Measurements from ENCODE around the gene COA1.
A peak's percentile ranks its signal among the peaks of the same experiment; 100 is the strongest.

COA1 gene

GRCh38 chr7:43658718-43659548, 70.4 kb downstream of the COA1 start:
- DNase-seq (ENCODE audit: extremely low read depth in 1 of 2, low read depth in 1 of 2): no peak

GRCh38 chr7:43656997-43657396, 72.3 kb downstream of the COA1 start:
- no peak for DNase-seq (ENCODE audit: extremely low read depth in 1 of 2, low read depth in 1 of 2)

GRCh38 chr7:43655584-43655983, 73.7 kb downstream of the COA1 start:
- DNase-seq (ENCODE audit: extremely low read depth in 1 of 2, low read depth in 1 of 2): no peak

- DNase-seq (ENCODE audit: extremely low read depth in 1 of 2, low read depth in 1 of 2): no peak
Measured at GRCh38 chr7:43653891-43654504, 75.3 kb downstream of the COA1 start.

GRCh38 chr7:43653466-43653865, 75.9 kb downstream of the COA1 start:
- no peak for DNase-seq (ENCODE audit: extremely low read depth in 1 of 2, low read depth in 1 of 2)

- no peak for DNase-seq (ENCODE audit: extremely low read depth in 1 of 2, low read depth in 1 of 2)
Measured at GRCh38 chr7:43652364-43652763, 77.0 kb downstream of the COA1 start.

GRCh38 chr7:43650457-43651052, 78.8 kb downstream of the COA1 start:
- DNase-seq (ENCODE audit: extremely low read depth in 1 of 2, low read depth in 1 of 2): no peak

- DNase-seq (ENCODE audit: extremely low read depth in 1 of 2, low read depth in 1 of 2): peak in 1 of 2 donors; percentile 60
Measured at GRCh38 chr7:43649755-43650274, 79.5 kb downstream of the COA1 start.

- peak in 1 of 2 donors; percentile 69 for DNase-seq (ENCODE audit: extremely low read depth in 1 of 2, low read depth in 1 of 2)
Measured at GRCh38 chr7:43648473-43649406, 80.6 kb downstream of the COA1 start.

GRCh38 chr7:43647673-43648472, 81.5 kb downstream of the COA1 start:
- DNase-seq (ENCODE audit: extremely low read depth in 1 of 2, low read depth in 1 of 2): peak in 1 of 2 donors; percentile 53

GRCh38 chr7:43647339-43647672, 82.0 kb downstream of the COA1 start:
- no peak for DNase-seq (ENCODE audit: extremely low read depth in 1 of 2, low read depth in 1 of 2)

- DNase-seq (ENCODE audit: extremely low read depth in 1 of 2, low read depth in 1 of 2): no peak
Measured at GRCh38 chr7:43646603-43647338, 82.6 kb downstream of the COA1 start.

GRCh38 chr7:43645699-43646226, 83.6 kb downstream of the COA1 start:
- DNase-seq (ENCODE audit: extremely low read depth in 1 of 2, low read depth in 1 of 2): no peak

- DNase-seq (ENCODE audit: extremely low read depth in 1 of 2, low read depth in 1 of 2): no peak
Measured at GRCh38 chr7:43643846-43644245, 85.5 kb downstream of the COA1 start.

- DNase-seq (ENCODE audit: extremely low read depth in 1 of 2, low read depth in 1 of 2): no peak
Measured at GRCh38 chr7:43642897-43643630, 86.3 kb downstream of the COA1 start.

GRCh38 chr7:43640679-43641078, 88.6 kb downstream of the COA1 start:
- no peak for DNase-seq (ENCODE audit: extremely low read depth in 1 of 2, low read depth in 1 of 2)

- DNase-seq (ENCODE audit: extremely low read depth in 1 of 2, low read depth in 1 of 2): no peak
Measured at GRCh38 chr7:43639858-43640491, 89.3 kb downstream of the COA1 start.
